GM18868 (cell line): ENCODE data around the gene SLC15A2.
"Not testable (repeated sequence)": the region's sequence is repeated elsewhere in the genome, so short reads cannot be mapped to it uniquely, and the experiment has no call there.

Experiments
- ATAC-seq: cut with Tn5 transposase; IDR thresholded peaks from one replicate; pipeline ENCODE4 v1.9.1; 2021; ENCODE audit warnings: mild to moderate bottlenecking, moderate library complexity; ENCODE audit not compliant: unreplicated experiment

Gene SLC15A2

DNA sequence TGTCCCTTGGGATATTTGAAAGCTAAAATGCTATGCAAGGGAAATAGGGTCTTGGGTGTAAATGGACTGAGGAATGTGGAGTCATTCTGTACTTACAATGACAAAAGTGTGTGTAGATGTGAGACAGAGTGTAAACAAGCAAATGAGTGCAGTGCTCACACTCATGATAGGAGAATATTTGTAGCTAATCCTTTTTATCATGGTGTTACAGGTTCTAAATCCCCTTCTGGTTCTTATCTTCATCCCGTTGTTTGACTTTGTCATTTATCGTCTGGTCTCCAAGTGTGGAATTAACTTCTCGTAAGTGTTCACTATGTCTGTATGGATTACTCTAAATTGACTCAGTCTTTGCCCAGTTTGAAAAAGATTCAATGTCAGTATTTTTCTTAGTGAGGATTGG, 30.5 kb downstream of the SLC15A2 start:
- ATAC-seq: no peak

DNA sequence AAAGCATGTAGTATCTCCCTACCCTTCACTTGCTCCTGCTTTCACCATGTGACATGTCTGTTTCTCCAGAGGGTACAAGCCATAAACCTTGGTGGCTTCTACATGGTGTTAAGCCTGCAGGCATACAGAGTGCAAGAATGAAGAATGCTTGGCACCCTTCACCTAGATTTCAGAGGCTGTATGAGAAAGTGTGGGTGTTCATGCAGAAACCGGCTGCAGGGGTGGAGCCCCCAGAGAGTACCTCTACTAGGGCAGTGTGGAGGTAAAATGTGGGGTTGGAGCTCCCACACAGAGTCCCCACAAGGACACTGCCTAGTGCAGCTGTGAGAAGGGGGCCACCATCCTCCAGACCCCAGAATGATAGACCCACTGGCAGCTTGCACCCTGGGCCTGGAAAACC, 32.2 kb downstream of the SLC15A2 start:
- no peak for ATAC-seq

- not testable (repeated sequence) for ATAC-seq
These were observed 44.1 kb downstream of the SLC15A2 start for GRCh38 chr3:121938141-121938855.

- no peak for ATAC-seq
These were observed 47.4 kb downstream of the SLC15A2 start for GRCh38 chr3:121941592-121941991.

DNA sequence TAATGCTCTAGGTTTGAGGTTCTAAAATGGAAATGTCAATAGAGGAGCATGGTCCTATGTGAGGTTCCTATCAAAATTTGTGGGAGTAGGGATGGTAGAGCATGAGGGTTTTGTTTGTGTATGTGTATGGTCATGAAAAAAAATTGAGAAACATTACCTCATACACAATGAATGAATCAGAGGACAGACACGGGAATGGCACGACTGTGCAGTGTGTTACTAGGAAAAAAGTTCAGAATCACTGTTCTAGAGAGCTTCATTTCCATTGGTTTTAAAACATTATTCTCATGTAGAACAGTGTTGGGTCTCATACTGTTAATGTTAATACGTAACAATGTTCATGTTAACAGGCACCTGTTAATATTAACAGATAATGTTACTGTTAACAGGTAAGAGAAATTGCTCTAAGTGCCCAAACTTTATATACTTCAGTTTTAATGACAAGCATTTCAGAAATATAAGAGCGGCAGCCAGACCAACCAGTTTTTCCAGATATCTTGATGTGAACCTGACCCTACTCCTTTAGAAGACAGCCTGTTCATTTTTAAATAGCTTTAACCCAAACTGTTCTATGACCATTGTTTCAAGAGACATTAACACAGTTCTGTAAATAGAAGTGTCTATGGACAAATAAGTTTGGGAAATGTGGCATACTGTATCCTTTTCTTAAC, 48.0 kb downstream of the SLC15A2 start:
- ATAC-seq: no peak

GRCh38 chr3:121943431-121943830, 49.2 kb downstream of the SLC15A2 start:
- no peak for ATAC-seq

GRCh38 chr3:121948641-121949040, 54.4 kb downstream of the SLC15A2 start:
- ATAC-seq: no peak

DNA sequence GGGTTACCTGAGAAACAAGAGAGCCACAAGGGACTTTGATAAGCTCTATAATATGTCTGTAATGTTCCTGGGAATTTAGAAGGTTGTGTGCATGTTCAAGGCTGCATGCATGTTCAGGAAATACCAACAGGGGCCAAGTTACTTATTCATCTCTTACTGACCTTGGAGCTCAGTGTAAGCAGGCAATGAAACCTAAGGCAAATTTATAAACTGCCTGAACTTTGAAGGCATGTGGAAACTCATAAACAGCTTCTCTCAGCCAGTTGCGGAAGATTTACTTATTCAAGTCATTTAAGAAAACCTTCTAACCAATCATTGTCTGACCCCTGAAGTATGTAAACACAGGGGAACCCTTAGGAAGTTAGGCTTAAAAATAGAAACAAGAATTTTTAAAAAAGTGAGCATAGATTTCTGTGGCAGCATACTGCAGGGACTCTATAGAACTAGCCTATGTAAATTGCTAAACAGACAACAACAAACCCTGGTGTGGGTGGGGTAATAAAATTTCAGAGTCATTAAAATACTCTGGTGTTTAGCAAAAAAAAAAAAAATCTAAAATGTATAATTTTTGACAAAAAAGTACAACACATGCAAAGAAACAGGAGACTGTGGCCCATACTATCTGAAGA, 57.2 kb downstream of the SLC15A2 start:
- no peak for ATAC-seq

DNA sequence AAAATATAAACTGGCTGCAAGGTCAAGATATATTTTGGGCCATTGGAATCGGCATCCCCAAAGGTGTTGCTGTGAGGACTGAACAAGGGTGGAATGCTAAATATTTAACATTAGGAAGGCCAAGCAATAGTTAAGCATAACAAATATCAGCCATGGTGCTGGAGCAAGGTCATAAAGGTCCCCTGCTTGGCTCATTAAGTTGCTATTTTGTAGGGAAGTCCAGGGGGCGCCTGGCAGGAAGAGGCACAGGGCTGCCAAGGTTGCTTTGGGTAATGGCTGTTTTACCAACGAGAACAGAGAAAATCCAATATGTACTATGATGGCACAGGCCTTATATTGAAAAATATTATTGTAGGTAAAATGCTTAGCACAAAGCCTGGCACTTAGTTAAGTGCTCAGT, 62.2 kb downstream of the SLC15A2 start:
- no peak for ATAC-seq

DNA sequence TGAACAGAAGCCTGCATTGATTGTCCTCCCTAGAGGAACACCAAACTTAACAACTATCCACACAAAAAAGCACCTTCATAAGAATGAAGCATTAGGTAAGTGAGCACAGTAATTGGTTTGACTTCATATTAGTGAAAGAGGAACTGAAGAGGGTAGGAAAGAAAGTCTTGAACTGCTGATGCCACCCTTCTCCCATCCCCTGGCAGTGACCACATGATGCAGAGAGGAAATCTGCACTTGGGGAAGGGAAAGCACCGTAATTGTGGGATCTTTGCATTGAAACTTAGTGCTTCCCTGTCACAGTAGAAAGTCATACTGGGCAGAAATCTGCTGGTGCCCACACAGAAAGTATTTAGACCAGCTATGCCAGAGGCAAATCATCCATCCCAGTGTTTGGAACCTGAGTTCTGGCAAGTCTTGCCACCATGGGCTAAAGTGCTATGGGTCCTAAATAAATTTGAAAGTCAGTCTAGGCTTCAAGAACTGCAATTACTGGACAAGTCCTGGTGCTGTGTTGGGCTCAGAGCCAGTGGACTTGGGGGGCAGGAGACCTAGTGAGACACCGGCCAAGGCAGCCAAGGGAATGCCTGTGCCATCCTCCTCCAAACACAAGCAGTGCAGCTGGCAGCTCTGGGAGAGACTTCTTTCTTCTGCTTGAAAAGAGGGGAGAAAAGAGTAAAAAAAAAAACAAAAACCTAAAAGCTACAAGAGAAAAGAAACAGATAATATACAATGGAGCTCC, 63.6 kb downstream of the SLC15A2 start:
- ATAC-seq: peak; percentile 96

DNA sequence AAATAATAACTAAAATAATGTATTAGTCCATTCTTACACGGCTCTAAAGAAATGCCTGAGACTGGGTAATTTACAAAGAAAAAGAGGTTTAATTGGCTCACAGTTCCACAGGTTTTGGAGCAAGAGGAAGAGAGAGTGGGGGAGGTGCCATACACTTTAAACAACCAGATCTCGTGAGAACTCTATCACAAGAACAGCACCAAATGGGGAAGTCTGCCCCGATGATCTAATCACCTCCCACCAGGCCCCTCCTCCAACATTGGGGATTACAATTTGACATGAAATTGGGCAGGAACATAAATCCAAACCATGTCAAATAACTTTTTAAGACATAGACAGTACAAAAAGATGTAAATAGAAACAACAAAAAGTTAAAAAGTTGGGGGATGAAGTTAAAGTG, 64.6 kb downstream of the SLC15A2 start:
- no peak for ATAC-seq

- no peak for ATAC-seq
These were observed 67.1 kb downstream of the SLC15A2 start for GRCh38 chr3:121961283-121961682.

DNA sequence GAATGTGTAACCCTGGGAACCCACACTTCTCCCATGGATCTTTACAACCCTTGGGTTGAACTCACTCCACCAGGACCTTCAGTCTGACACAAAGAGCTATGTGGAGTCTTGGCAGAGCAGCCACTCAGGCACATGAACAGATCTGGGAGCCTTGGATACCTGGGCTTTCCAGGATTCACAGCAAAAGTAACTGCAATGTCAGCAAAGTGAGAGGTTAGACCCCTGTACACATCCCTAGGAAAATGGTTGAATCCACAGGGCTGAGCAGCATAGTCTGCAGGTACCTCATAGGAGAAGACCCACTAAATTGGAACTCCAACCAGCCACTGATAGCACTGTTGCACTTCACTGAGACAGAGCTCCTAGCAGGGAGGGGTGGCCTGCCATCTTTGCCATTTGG, 68.2 kb downstream of the SLC15A2 start:
- no peak for ATAC-seq

DNA sequence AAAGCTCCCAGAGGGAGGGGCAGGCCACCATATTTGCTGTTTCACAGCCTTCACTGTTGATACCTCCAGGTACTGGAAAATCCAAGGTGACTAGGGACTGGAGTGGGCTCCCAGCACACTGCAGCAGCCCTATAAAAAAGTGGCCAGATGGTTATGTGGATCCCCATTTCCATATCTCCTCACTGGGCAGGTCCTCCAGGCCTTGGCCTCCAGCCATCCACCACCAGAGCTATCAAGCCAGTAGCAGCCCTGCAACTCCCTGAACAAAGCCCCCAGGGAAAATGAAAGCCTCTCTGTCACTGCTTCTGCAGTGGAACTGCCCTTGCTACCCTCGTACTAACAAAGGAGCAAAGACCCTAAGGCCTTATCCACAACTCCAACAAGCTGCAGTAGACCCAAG, 69.4 kb downstream of the SLC15A2 start:
- no peak for ATAC-seq

- no peak for ATAC-seq
These were observed 75.4 kb downstream of the SLC15A2 start for GRCh38 chr3:121969631-121970030.

GRCh38 chr3:121970047-121970446, 75.8 kb downstream of the SLC15A2 start:
- no peak for ATAC-seq

DNA sequence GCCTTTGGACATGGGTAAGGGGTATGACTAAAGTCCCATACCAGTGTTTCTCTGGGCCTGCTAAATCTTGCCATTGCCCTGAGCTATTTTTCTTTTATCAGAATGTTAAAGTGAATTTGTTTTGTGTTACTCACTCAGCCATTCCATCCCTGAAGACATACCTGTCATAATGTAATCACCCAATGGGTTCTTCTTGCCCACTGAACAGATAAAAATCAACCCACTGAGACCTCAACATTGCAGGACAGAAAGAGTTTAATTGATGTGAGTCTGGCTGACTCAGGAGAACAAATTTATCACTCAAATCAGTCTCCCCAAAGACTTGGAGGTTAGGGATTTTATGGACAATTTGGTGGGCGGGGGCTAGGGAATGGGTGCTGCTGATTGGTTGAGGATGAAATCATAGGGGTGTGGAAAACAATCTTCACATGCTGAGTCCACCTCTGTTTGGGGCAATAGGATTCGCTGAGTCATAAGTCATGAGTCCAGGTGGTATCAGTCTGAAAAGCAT, 80.5 kb downstream of the SLC15A2 start:
- no peak for ATAC-seq

GRCh38 chr3:121975702-121976302, 81.6 kb downstream of the SLC15A2 start:
- no peak for ATAC-seq

DNA sequence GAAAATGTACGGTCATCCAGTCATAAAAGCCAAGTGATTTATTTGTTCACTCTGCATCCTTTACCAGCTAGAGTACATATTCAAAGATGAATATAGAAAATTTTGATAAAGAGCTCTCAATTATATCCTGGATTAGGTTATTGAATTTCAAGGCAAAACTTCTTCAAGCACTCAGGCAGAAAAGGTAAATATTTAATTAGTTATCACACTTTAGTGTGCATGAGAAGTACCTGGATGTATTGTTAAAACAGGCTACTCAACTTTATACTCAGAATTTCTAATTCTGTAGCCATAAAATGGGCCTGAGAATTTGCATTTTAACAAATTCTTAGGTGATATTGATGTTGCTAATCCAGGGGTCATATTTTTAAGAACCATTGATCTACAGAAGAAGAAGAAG, 82.5 kb downstream of the SLC15A2 start:
- ATAC-seq: no peak

GRCh38 chr3:121979246-121979645, 85.0 kb downstream of the SLC15A2 start:
- ATAC-seq: peak; percentile 43
